Breast epithelium (tissue), 3 donors: ENCODE measurements around the gene SLC18B1.

Source experiments
- CTCF ChIP-seq, 3 donors: fragments of 450-650 bp; IDR thresholded peaks; one replicate each; pipeline ENCODE4 v1.5.1; 2016 to 2017; ENCODE audit warnings: antibody characterized with exemption in 3 of 3, mild to moderate bottlenecking in 3 of 3, moderate library complexity in 3 of 3
- POLR2A ChIP-seq: fragments of 450-650 bp; IDR thresholded peaks from one replicate; pipeline ENCODE4 v1.6.1; 2016; ENCODE audit warnings: antibody characterized with exemption, mild to moderate bottlenecking, moderate library complexity
- POLR2AphosphoS5 ChIP-seq, 3 donors: sonication (generic); formaldehyde crosslinking; IDR thresholded peaks; one replicate each; pipeline ENCODE4 v1.6.1; 2017; ENCODE audit warnings: antibody characterized with exemption in 3 of 3

GRCh38 chr6:132795461-132795860 lies 3.0 kb downstream of the SLC18B1 start:
- TF ChIP-seq CTCF (IDR thresholded peaks at IDR 0.05) (no peak), POLR2A (no peak), POLR2AphosphoS5 (IDR thresholded peaks at IDR 0.05) (no peak)
